Activated CD4-positive, CD25-positive, alpha-beta regulatory T cell treated with anti-CD3 and anti-CD28 coated beads, Interleukin-2, amount 50 U/mL, for 16 hours (primary cell): ENCODE data around the gene LPGAT1.
"Not testable (repeated sequence)": the region's sequence is repeated elsewhere in the genome, so short reads cannot be mapped to it uniquely, and the experiment has no call there.

Source experiments
- DNase-seq: peaks from one replicate; pipeline ENCODE4 v3.0.0-alpha.2; 2020; ENCODE audit warnings: low read depth, low spot score

The LPGAT1 gene, protein sequence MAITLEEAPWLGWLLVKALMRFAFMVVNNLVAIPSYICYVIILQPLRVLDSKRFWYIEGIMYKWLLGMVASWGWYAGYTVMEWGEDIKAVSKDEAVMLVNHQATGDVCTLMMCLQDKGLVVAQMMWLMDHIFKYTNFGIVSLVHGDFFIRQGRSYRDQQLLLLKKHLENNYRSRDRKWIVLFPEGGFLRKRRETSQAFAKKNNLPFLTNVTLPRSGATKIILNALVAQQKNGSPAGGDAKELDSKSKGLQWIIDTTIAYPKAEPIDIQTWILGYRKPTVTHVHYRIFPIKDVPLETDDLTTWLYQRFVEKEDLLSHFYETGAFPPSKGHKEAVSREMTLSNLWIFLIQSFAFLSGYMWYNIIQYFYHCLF

DNA sequence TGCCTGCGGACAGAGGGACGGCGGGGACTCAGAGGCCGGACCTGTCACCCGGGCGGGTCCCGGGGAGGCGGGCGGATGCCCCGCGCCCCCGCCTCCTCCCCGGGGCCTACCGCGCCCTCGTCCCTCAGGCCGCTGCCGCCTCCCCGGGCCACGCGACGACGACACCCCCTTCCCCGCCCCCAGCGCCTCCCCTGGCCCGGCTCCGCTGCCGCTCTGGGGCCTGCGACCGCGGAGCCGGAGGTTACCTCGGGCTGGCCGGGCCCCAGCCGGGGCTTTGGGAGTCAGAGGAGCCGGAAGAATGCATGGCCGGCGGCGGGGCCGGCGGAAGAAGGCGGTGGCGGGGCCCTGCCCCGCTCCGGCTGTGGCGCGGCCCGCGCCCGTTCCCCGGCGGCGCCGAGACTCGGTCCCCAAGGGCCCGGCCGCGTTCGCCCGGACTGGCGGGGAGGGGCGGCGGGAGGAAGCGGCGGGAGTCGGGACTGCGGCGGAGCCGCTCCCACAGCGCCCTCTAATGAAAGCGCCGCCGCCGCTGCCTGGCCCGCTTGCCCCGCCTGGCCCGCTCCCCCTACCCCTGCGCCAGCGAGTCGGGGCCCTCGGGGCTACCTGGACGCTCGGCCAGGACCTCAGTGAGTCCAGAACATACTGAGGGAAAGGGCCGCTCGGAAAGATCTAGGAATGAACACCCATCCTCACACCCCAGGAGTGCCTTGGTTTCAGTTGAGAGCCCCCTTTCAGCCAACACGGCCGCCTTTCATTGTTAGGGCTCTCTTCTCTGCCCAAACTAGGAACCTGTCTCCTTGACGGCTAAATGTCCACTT is at the start of gene LPGAT1:
TSS of gene LPGAT1 (minus strand) at position 436 of the 815 bp plus-strand sequence. CDS start 1,467 bp downstream, outside the sequence.
- DNase-seq, result peak; percentile 32

DNA sequence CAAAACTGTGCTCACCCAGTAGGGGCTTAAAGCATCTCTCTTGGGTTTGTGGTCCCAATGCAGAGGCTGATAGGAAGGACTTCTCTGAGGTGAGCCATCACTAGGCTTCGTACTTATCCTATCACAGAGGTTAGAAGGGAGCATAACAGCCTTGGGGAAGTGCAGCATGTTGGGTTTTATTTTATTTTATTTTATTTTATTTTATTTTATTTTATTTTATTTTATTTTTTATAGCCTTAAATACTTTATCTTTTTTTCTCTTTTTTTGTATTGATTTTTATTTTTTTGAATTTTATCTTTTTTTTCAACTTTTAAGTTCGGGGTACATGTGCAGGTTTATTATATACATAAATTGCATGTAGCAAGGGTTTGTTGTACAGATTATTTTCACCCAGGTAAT is 48.9 kb upstream of the LPGAT1 start:
- DNase-seq, result no peak

DNA sequence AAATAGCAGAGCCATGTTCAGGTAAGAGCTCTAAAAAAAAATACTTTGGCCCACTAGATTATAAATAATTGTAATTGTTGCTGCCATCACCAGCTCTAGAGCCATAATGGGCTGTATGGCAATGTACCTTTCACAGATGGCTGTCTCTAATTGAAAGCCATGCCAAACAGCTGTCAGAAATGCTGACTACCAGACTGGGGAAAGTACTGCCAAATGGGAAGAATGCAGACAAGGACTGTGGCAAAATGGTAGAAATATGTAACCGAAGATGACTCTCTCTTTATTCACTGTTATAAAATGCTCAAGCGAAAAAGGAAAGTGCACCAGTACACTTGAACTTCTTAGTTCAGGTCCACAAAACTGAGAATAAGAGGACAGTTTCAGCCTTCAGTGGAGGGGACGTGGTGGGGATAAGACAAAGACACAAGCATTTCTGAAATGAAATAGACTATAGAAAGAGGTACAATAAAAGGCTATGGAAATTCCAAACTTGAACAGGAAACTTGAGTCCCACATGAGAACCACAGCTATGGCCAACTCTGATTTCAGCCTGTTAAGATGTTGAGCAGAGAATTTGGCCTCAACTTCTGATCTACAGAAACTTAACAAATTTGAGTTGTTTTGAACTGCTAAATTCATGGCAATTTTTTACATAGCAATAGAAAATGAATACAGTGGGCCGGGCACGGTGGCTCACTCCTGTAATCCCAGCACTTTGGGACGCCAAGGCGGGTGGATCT is 46.5 kb upstream of the LPGAT1 start:
- no peak for DNase-seq

DNA sequence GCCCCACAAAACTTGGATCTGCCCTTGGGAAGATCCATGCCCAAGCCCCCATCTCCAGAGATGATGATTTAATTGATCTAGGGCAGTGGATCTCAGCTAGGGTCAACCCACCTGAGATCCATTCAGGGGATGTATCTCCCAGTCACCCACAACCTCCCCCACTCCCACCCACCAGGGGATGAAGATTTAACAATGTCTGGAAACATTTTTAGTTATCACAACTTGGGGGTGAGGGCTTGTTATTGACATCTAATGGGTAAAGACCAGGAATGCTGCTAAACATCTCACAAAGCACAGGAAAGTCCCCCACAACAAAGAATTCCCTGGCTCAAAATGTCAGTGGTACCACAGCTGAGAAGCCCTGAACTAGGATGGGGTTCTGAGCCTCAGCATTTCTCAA is 45.0 kb upstream of the LPGAT1 start:
- no peak for DNase-seq

DNA sequence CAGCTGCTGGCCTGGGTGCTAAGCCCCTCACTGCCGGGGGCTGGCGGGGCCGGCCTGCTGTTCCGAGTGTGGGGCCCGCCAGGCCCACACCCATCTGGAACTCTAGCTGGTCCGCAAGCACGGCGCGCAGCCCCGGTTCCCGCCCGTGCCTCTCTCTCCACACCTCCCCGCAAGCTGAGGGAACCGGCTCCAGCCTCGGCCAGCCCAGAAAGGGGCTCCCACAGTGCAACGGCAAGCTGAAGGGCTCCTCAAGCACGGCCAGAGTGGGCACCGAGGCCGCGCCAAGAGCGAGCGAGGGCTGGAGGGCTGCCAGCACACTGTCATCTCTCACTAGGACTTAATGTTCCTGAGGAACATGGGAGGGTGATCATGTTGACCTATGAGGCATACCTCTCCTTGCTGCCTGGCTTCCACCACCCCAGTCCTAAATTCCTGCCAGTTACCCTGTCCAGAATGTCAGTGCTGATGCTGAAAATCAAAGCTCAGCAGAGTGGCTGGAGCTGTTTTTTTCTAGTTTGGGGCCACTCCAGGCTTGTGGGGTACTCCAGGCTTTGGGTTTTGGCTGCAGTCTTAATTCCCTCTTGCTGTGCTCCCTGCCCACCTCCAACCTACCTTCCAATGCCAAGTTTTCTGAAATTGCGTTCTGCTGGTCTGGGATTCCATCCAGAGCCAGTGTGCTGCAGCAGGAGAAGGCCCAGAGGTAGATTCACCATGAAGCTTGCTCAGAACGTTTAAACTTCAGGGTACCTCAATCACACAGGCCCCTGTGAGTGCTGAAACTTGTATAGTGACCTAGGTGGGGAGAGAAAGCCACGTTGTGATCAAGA is 44.2 kb upstream of the LPGAT1 start:
- no peak for DNase-seq

DNA sequence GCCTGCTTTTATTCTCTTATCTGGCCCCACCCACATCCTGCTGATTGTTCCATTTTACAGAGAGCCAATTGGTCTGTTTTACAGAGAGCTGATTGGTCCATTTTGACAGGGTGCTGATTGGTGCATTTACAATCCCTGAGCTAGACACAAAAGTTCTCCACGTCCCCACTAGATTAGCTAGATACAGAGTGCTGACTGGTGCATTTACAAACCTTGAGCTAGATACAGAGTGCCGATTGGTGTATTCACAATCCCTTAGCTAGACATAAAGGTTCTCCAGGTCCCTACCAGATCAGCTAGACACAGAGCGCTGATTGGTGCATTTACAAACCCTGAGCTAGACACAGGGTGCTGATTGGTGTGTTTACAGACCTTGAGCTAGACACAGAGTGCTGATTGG is 43.2 kb upstream of the LPGAT1 start:
- DNase-seq, result not testable (repeated sequence)

DNA sequence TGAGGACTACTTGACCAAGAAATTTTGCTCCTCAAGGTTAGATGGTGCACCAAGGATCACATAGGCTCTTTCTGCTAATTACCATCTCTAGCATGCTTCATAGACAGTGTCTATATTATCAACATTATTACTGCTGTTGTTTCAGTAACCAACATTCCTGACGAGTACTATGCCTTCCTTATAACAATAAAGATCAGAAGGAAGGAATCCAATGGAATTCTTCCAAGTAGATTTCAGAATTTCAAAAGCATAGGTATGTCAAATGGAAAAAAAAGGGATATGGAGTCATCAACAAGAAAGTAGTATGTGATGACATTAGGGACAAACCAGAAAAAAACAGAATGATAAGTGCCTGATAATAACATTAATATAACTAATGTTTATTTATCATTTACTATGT is 39.6 kb upstream of the LPGAT1 start:
- no peak for DNase-seq

DNA sequence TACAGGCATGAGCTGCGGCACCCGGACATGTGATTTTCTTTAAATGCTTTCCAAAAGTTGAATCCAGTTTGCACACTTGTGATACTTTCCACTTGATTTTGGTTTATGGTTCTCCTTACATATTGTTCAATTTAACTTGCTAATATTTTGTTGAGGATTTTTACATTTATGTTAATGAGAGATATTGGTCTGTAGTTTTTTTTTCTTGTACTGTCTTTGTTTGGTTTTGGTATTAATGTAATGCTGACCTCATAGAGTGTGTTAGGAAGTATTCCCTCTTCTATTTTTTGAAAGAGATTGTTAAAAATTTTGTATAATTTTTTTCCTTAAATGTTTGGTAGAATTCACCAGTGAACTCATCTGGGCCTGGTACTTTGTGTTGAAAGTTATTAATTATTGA is 34.6 kb upstream of the LPGAT1 start:
- no peak for DNase-seq

DNA sequence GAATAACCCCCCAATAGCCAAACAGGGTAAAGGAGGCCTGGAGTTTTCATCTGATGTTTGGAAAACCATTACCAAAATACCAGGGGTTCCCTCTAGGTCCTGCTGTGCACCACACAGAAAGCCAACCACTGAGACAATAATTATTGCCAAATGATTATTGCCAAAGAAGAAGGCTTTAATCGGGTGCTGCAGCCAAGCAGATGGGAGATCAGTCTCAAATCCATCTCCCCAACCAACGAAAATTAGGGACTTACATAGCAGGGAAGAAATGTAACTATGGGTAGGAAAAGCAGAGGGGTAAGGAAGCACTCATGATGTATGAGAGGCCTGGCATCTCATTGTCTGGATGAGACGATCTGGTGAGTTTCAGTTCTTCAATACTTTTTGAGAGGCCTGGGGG is 28.8 kb upstream of the LPGAT1 start:
- no peak for DNase-seq

DNA sequence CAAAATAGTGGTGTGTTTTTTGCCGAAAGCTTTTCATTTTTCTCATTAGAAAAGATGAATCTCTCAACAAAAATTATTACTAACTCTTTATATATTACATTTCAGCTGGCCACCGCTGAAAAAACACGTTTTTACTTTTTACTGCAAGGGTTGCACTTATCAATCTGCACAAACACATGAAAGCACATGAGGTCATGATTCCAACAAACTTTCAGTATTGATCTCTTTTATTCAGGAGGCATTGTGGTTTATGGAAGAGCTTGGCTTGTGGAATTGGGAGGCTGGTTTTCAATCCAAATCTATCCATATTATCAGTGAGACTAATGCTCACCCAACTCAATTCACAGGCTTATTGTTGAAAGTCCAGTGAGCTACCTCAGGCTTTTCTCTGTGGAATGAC is 20.6 kb upstream of the LPGAT1 start:
- no peak for DNase-seq

DNA sequence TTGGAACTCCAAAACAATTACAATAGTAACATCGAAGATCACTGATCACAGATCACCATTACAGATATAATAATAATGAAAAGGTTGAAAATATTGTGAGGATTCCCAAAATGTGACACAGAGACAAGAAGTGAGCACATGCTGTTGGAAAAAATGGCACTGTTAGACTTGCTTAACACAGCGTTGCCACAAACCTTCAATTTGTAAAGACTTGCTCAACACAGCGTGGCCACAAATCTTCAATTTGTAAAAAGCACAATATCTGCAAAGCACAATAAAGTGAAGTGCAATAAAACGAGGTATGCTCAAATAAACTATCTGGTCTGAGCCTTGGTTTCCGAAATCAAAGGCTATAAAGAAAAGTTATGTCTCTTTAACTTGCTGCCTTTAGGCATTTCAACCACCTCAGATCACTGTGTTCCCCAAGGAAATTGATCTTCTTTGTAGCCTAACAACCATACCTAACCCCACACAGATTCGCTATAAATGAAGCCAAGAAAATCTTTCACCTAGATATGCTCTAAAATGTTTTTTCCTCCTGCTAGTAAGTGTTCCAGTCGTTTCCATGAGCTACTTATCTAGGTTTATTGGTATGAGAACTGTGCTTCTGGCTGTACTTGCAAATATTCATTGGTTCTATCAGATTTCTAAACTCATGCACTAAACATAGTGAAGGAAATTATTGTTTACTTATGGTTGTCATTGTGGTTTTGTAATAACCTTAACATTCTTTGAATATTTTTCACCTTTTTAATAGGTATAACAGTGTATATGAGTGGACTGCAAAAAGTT is 13.1 kb upstream of the LPGAT1 start:
- no peak for DNase-seq

DNA sequence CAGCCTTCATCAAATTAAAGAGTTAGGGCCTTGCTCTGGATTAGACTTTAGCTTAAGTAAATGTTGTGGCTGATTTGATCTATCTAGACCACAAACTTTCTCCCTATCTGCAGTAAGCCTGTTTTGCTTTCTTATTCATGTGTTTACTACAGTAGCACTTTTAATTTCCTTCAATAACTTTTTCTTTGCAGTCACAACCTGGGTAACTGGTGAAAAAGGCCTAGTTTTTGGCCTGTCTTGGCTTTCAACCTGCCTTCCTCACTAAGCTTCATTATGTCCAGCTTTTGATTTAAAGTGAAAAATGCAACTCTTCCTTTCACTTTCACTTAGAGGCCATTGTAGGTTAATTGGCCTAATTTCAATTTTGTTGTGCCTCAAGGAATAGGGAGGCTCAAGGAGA is 12.5 kb upstream of the LPGAT1 start:
- DNase-seq, result no peak

DNA sequence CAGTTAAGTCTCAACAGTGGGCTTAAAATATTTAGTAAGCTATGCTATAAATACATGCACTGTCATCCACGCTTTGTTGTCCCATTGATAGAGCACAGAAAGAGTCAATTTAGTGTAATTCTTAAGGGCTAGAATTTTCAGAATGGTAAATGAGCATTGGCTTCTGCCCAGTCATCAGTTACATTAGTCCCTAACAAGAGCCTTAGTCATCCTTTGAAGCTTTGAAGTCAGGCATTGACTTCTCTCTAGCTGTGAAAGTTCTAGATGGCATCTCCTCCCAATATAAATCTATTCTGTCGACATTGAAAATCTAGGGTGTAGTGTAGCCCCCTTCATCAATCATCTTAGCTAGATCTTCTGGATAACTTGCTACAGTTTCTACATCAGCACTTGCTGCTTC is 12.0 kb upstream of the LPGAT1 start:
- DNase-seq, result no peak

DNA sequence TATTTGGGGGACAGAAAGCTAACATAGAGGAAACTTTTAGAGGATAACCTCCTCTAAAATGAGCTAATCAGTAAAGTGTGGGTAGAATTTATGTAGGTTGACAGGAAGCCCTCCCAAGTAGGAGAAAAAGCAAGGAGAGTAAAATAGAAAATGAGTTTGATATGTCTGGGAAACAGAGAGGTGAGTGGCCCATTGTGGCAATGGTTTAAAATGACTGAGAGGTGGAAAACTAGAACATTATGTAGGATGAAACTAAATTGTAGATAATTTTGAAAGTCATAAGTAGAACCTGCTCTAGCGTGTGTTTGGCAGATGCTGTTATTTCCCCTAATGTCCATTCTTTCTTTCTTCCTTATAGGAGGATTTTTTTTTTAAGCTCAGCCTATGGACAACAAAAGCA is 8.5 kb upstream of the LPGAT1 start:
- DNase-seq, result no peak

DNA sequence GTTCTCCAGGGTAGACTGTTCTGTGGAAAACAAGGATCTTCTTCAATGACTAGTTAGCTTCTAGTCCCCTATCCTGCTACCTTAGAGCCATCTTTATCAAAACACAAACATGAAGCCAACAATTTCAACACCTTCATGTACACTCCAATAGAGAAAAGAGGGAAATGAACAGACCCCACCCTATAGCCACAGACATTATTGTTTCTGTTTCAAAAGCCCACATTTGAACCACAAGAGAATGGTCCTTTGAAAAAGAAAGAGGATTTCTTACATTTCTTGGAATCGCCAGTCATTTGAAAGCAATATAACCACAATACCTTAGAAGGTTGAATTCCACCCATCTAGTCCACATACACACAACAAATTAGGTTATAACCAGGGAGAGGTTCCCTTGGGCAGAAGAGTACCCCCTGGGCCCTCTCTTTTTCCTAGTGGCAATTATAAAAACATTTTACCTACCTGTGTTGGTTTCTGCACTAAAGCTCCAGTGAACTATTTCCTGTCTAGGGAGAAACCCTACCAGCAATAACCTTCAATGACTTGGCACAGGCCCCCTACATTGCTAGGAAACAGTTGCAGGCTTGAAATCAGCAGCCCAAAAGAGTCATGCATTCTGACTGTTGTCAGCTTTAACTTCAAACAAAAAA is 2.7 kb upstream of the LPGAT1 start:
- DNase-seq, result no peak

DNA sequence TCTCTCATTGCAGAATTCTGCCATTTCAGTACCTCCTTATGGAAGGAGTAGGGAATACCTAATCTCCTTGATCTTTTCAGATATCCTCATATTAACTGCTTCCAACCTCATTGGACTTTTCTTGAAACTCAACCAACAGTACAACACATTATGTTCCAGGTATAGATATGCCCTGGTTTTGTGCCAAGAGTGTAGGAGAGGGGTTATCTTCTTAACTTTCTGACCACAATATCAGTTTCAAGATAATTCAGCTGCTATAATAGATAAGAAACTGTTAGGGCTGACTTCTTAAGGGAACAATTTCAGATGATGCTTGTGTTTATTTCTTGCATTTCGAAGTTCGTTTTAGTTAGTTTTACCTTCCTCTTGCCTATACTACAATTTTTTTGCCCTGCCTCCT is 2.1 kb upstream of the LPGAT1 start:
- no peak for DNase-seq

DNA sequence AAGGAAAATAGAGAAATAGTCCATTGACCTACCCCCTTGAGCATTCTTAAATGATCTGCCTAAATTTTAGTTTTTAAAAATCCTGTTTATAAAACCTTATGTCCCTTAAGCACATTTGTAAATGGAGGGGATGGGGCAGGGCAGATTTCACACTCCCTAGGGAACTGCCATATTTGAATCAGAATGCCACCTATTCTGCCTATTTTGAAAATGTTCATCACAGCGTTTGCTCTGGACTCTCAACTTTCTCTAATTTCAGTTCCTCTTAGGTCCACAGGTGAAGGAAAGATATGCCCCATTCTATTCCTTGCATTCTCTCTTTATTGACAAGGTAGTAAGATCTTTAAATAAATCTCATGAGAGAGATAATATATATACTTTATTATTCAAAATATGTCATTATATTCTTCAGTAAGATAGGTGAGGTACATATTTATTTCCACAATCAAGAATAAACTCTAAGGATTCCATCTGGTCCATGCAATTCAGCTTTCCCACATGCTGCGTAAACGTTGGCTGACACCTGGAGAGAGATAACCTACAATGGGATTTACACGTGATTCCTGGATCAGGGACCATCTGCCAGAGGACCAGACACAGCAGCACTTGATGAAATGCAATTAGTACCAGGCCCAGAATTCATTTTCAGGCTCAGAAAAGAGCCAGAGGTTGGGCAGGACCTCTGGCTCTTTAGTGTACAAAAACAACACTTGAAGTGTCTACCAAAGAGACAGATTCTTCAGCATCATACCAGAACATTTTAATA is 1.2 kb upstream of the LPGAT1 start:
- no peak for DNase-seq

DNA sequence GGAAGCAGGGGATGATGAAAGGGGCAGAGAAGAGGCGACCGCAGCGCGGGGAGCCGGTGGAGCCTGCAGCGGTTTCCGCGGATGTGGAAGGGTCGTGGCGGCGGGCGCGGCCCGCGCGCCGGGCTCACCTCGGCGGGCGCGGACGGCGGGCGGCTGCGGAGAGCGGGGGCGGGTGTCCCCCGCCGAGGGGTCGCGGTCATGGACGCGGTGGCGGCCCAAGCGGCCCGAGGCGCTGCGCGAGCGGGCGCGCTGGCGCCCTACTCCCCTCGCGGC is 572 bp downstream of the LPGAT1 start:
- no peak for DNase-seq

DNA sequence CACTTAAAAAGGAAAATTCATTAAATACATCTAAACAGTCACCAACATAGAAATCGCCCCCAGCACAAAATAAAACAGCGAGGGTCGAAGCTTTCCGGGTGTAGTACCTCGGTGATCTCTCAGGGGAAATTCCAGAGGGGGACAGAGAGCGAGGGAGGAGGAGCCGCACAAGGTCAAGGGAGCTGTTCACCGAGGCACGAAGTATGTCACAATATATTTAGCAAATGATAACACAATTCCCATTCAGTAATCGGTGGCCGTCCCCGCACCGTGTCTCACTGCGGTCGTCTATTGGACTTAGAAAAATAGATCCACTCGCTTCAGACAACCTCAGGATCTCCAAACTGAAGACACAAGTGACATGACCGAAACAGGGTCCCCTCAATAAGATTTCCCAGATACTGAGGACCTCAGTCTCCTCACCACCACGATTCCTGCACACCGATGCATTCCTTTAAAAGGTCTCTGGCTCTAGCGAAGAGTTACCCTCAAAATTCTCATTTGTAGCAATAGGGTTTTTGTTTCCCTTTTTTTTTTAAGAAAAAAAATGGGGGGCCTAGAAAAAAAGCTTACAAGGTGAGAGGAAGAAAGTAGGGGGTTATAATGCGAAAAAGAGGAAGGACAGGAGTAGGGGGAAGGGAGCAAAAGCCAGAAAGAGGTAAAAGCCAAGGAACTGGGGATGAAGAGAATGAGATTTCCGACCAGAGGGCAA is 1.1 kb downstream of the LPGAT1 start:
- DNase-seq, result no peak
